Osteoblast (primary cell): ENCODE data around the gene TTN. TPM values are rescaled to one million over a fixed set of nuclear protein-coding genes. Genes with fewer than 3 reads are reported as not detected.
A peak's percentile ranks its signal among the peaks of the same experiment; 100 is the strongest.

ENCODE experiments used
- DNase-seq: peaks from one replicate; pipeline ENCODE4 v3.0.0; 2011; ENCODE audit warnings: low spot score, mixed read lengths; ENCODE audit not compliant: insufficient read length; ENCODE audit errors: missing footprints
- H2AFZ ChIP-seq: 2 replicates; pipeline ENCODE4 v1.6.0; 2011; ENCODE audit warnings: mild to moderate bottlenecking, low read length
- H3K27ac ChIP-seq: 2 replicates; pipeline ENCODE4 v1.5.1; 2011; ENCODE audit warnings: mild to moderate bottlenecking, low read depth, low read length, moderate library complexity
- H3K27me3 ChIP-seq: 2 replicates; pipeline ENCODE4 v1.6.0; 2012; ENCODE audit warnings: mild to moderate bottlenecking, control low read depth, inconsistent platforms, low read length, moderate library complexity; ENCODE audit not compliant: insufficient read depth
- H3K36me3 ChIP-seq: 2 replicates; pipeline ENCODE4 v1.5.1; 2011; ENCODE audit warnings: mild to moderate bottlenecking, low read length, control low read depth, moderate library complexity; ENCODE audit not compliant: insufficient read depth
- H3K4me1 ChIP-seq: 2 replicates; pipeline ENCODE4 v1.5.1; 2011; ENCODE audit warnings: mild to moderate bottlenecking, low read length, control low read depth, moderate library complexity; ENCODE audit not compliant: insufficient read depth
- H3K4me2 ChIP-seq: 2 replicates; pipeline ENCODE4 v1.6.0; 2011; ENCODE audit warnings: mild to moderate bottlenecking, low read length; ENCODE audit not compliant: insufficient read depth
- H3K4me3 ChIP-seq: fragments of 200-600 bp; sonication (generic); 3 replicates; pipeline ENCODE4 v1.5.1; 2012; ENCODE audit warnings: mild to moderate bottlenecking, low read length, inconsistent platforms; ENCODE audit not compliant: insufficient read depth
- H3K79me2 ChIP-seq: 2 replicates; pipeline ENCODE4 v1.6.0; 2012; ENCODE audit warnings: mild to moderate bottlenecking, low read length, control low read depth, inconsistent platforms; ENCODE audit not compliant: insufficient read depth
- H3K9me3 ChIP-seq: 2 replicates; pipeline ENCODE4 v1.5.1; 2011; ENCODE audit warnings: low read depth, low read length, control low read depth
- H4K20me1 ChIP-seq: 2 replicates; pipeline ENCODE4 v1.6.0; 2012; ENCODE audit warnings: mild to moderate bottlenecking, low read length, control low read depth; ENCODE audit not compliant: insufficient read depth
- CTCF ChIP-seq: IDR thresholded peaks from 2 replicates; pipeline ENCODE4 v1.5.1; 2011; ENCODE audit warnings: mild to moderate bottlenecking, low read depth, low read length, moderate library complexity; ENCODE audit errors: extremely low read depth
- total RNA-seq: library from RNA; depleted of rRNA; stranded (reverse); fragments of >200 nt; gene quantifications from 2 replicates; pipeline ENCODE4 v1.2.3, GENCODE V29; 2012

TTN gene
- total RNA-seq, 1 donor = under 0.01 TPM

GRCh38 chr2:178827111-178827510 lies 19.9 kb upstream of the TTN start:
- Histone ChIP-seq H3K4me1 (peaks cover 16% of the 10 kb centered on the region), H3K4me3 (no peak overlapping the region), H4K20me1 (no peaks in the 10 kb centered on the region), H3K27me3 (no peaks in the 10 kb centered on the region), H3K79me2 (no peaks in the 10 kb centered on the region), H3K9me3 (no peaks in the 10 kb centered on the region), H2AFZ (peak overlapping the region; percentile 76), H3K27ac (no peak overlapping the region), H3K36me3 (no peaks in the 10 kb centered on the region), H3K4me2 (no peak overlapping the region)
- TF ChIP-seq CTCF = no peak
- DNase-seq = no peak

GRCh38 chr2:178825183-178825582 lies 18.0 kb upstream of the TTN start:
- Histone ChIP-seq H3K79me2 (no peaks in the 10 kb centered on the region), H4K20me1 (no peaks in the 10 kb centered on the region)

GRCh38 chr2:178824181-178824580 lies 17.0 kb upstream of the TTN start:
- Histone ChIP-seq H3K27ac (no peak overlapping the region), H3K36me3 (no peaks in the 10 kb centered on the region), H3K4me1 (peaks cover 20% of the 10 kb centered on the region), H3K79me2 (no peaks in the 10 kb centered on the region), H4K20me1 (no peaks in the 10 kb centered on the region), H3K4me2 (no peak overlapping the region), H2AFZ (no peak overlapping the region), H3K9me3 (no peaks in the 10 kb centered on the region), H3K27me3 (no peaks in the 10 kb centered on the region), H3K4me3 (no peak overlapping the region)
- DNase-seq = no peak
- TF ChIP-seq CTCF = no peak

More at GRCh38 chr2:178825183-178825582, 18.0 kb upstream of the TTN start:
- H2AFZ ChIP-seq = no peak overlapping the region
- no peak overlapping the region for H3K27ac ChIP-seq
- no peak overlapping the region for H3K4me3 ChIP-seq
- H3K4me1 ChIP-seq = peaks cover 16% of the 10 kb centered on the region
- TF ChIP-seq CTCF = no peak
- H3K36me3 ChIP-seq = no peaks in the 10 kb centered on the region
- H3K27me3 ChIP-seq = no peaks in the 10 kb centered on the region
- DNase-seq = peak; percentile 70
- H3K4me2 ChIP-seq = no peak overlapping the region
- no peaks in the 10 kb centered on the region for H3K9me3 ChIP-seq

- Histone ChIP-seq H3K4me3 (peak overlapping the region; percentile 45), H3K4me1 (peaks cover 4% of the 10 kb centered on the region), H2AFZ (peak overlapping the region; percentile 79), H3K4me2 (peak overlapping the region; percentile 67), H3K36me3 (no peaks in the 10 kb centered on the region), H3K79me2 (no peaks in the 10 kb centered on the region), H3K9me3 (no peaks in the 10 kb centered on the region), H3K27me3 (no peaks in the 10 kb centered on the region), H3K27ac (no peak overlapping the region), H4K20me1 (no peaks in the 10 kb centered on the region)
- no peak for TF ChIP-seq CTCF
- no peak for DNase-seq
These were observed 12.8 kb upstream of the TTN start for GRCh38 chr2:178819992-178820391.
